ENCODE data around the gene CDK2AP2.

The CDK2AP2 gene

GRCh38 chr11:67538823-67539505, 31.0 kb upstream of the CDK2AP2 start:
- TF ChIP-seq, protein P1, sequence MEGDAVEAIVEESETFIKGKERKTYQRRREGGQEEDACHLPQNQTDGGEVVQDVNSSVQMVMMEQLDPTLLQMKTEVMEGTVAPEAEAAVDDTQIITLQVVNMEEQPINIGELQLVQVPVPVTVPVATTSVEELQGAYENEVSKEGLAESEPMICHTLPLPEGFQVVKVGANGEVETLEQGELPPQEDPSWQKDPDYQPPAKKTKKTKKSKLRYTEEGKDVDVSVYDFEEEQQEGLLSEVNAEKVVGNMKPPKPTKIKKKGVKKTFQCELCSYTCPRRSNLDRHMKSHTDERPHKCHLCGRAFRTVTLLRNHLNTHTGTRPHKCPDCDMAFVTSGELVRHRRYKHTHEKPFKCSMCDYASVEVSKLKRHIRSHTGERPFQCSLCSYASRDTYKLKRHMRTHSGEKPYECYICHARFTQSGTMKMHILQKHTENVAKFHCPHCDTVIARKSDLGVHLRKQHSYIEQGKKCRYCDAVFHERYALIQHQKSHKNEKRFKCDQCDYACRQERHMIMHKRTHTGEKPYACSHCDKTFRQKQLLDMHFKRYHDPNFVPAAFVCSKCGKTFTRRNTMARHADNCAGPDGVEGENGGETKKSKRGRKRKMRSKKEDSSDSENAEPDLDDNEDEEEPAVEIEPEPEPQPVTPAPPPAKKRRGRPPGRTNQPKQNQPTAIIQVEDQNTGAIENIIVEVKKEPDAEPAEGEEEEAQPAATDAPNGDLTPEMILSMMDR (IDR thresholded peaks at IDR 0.05; ENCODE audit: insufficient read depth, low read length, missing control alignments), result no peak
- CTCF ChIA-PET, result interaction anchor here (1.2 kb wide), 1 partner anchor 44 kb away, joined by 3 read pairs; no protein-coding TSS in a partner anchor
- no peak overlapping the region for H3K4me3 ChIP-seq (ENCODE audit: low read depth, low read length)
- DNase-seq (ENCODE audit: low read depth, low spot score), result no peak
- POLR2A ChIA-PET, result no interaction called here

DNA sequence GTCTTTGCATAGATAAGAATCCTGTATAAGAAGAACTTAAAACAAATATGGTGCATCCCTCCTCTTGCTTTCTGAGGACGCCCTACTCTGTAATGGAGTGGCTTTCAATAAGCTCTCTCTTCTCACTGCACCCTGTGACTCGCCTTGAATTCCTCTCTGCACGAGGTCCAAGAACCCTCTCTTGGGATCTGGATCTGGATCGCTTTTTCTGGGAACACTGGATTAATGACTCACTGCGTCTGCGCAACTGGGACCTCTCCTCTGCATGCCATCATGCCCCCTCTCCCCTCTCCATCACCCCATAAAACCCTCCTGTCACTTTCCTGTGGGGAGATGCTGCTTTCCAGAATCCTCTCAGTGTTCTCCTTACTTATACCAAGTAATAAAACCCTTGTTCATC, 30.3 kb upstream of the CDK2AP2 start:
- ChIA-PET CTCF (interaction anchor here (1.2 kb wide), 1 partner anchor 45 kb away, joined by 3 read pairs; no protein-coding TSS in a partner anchor), POLR2A (no interaction called here)
- no peak overlapping the region for H3K4me3 ChIP-seq (ENCODE audit: low read depth, low read length)
- TF ChIP-seq, protein P1 (IDR thresholded peaks at IDR 0.05; ENCODE audit: insufficient read depth, low read length, missing control alignments), result no peak
- no peak for DNase-seq (ENCODE audit: low read depth, low spot score)

GRCh38 chr11:67535561-67535960, 27.6 kb upstream of the CDK2AP2 start:
- TF ChIP-seq, protein P1 (IDR thresholded peaks at IDR 0.05; ENCODE audit: insufficient read depth, low read length, missing control alignments), result no peak
- no peak overlapping the region for H3K4me3 ChIP-seq (ENCODE audit: low read depth, low read length)
- POLR2A ChIA-PET, result no interaction called here
- no peak for DNase-seq (ENCODE audit: low read depth, low spot score)
- CTCF ChIA-PET, result no interaction called here

DNA sequence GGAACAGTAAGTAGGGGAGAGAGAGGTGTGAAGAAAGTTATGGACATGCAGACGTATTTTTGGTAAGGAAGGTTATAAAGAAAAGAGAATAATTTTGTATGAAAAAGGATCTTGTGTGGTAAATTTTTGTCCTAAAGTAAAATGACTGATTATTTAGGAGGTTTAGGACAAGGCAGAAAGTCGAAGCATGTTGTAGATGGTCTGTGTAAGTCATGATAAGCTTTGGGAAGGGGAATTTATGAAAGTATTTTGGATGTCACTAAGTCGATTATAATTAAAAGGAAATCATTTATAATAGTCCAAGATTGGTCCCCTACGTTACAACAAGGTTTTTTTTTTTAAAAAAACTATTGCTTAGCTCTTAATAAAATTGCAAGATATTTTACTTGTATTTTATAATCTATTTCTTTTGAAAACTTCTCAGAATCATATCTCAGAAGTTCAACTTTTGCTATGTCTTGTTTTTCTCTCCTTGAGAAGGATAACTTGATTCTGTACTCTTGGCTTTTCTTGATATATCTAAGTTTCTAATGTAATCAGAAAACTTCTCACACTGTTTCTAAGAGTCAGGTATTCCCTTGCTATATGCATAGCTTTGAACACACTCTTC, 26.2 kb upstream of the CDK2AP2 start:
- CTCF ChIA-PET, result no interaction called here
- POLR2A ChIA-PET, result no interaction called here
- TF ChIP-seq, protein P1 (IDR thresholded peaks at IDR 0.05; ENCODE audit: insufficient read depth, low read length, missing control alignments), result no peak
- no peak overlapping the region for H3K4me3 ChIP-seq (ENCODE audit: low read depth, low read length)
- DNase-seq (ENCODE audit: low read depth, low spot score), result no peak

GRCh38 chr11:67532889-67533288, 24.9 kb upstream of the CDK2AP2 start:
- DNase-seq (ENCODE audit: low read depth, low spot score), result no peak
- TF ChIP-seq, protein P1 (IDR thresholded peaks at IDR 0.05; ENCODE audit: insufficient read depth, low read length, missing control alignments), result no peak
- no peak overlapping the region for H3K4me3 ChIP-seq (ENCODE audit: low read depth, low read length)
- ChIA-PET POLR2A (no interaction called here), CTCF (no interaction called here)

GRCh38 chr11:67530282-67530592, 22.3 kb upstream of the CDK2AP2 start:
- POLR2A ChIA-PET, result interaction anchor here (0.5 kb wide), 1 partner anchor 14 kb away, joined by 3 read pairs; no protein-coding TSS in a partner anchor
- DNase-seq (ENCODE audit: low read depth, low spot score), result no peak
- TF ChIP-seq, protein P1 (IDR thresholded peaks at IDR 0.05; ENCODE audit: insufficient read depth, low read length, missing control alignments), result no peak
- no peak overlapping the region for H3K4me3 ChIP-seq (ENCODE audit: low read depth, low read length)
- CTCF ChIA-PET, result no interaction called here

Data from AG04449 (cell line).